ENCODE results near the gene RTRAF. TPM values are rescaled to one million over a fixed set of nuclear protein-coding genes. Genes with fewer than 3 reads are reported as not detected.

The RTRAF gene
- total and polyA plus RNA-seq, 10 of the 15 experiments (the other 5 are each of a cell fraction or from before 2014, with no cell fraction given): 248 to 540 (median 368) TPM

GRCh38 chr14:51989293-51990234 lies at the start of gene RTRAF (continued):
- TF ChIP-seq MEF2B (IDR thresholded peaks at IDR 0.05; ENCODE audit: partially characterized antibody, poor library complexity, severe bottlenecking) (peak; percentile 17), KAT2A (conservative IDR thresholded peaks at IDR 0.05; ENCODE audit: control insufficient read depth, low read depth, low read length) (no peak), RELA (IDR thresholded peaks at IDR 0.05; ENCODE audit: borderline replicate concordance, partially characterized antibody) (no peak), ZNF274 (IDR thresholded peaks at IDR 0.05; ENCODE audit: insufficient read depth, insufficient read length) (no peak), ZNF207 (IDR thresholded peaks at IDR 0.05; ENCODE audit: borderline replicate concordance) (no peak; the same call in none of the 2 replicates), BACH1 (IDR thresholded peaks at IDR 0.05; ENCODE audit: borderline replicate concordance) (peak; percentile 41; the same call in 1 of the 2 replicates), BRCA1 (IDR thresholded peaks at IDR 0.05; ENCODE audit: low read depth, low read length) (no peak), KLF5 (IDR thresholded peaks at IDR 0.05; ENCODE audit: partially characterized antibody) (peak; percentile 35), SUPT20H (IDR thresholded peaks at IDR 0.05; ENCODE audit: borderline replicate concordance, control insufficient read depth, low read depth, low read length) (no peak), NFYB (IDR thresholded peaks at IDR 0.05; ENCODE audit: insufficient read depth, low read depth, low read length) (peak; percentile 92), IKZF1 (conservative IDR thresholded peaks at IDR 0.05) (peak; percentile 86), CREB1 (IDR thresholded peaks at IDR 0.05; ENCODE audit: low read depth) (peak; percentile 97), MXI1 (IDR thresholded peaks at IDR 0.05; ENCODE audit: low read depth, low read length) (peak; percentile 72), CEBPZ (IDR thresholded peaks at IDR 0.05; ENCODE audit: low read depth, low read length) (no peak), ZNF24 (IDR thresholded peaks at IDR 0.05) (no peak; the same call in 1 of the 2 replicates), NBN (IDR thresholded peaks at IDR 0.05) (0 out of 2 replicates have a peak, but pooled peaks have one; percentile 59), RELB (IDR thresholded peaks at IDR 0.05; ENCODE audit: low read depth) (peak; percentile 65), TARDBP (IDR thresholded peaks at IDR 0.05; ENCODE audit: borderline replicate concordance) (peak; percentile 96), CREM (IDR thresholded peaks at IDR 0.05; ENCODE audit: low read depth) (peak; percentile 97)
